ENCODE measurements around the gene LPCAT3. TPM values are rescaled to one million over a fixed set of nuclear protein-coding genes. Genes with fewer than 3 reads are reported as not detected.

Gene LPCAT3
- total and polyA plus RNA-seq, 2 of the 13 experiments (the other 11 are each of a cell fraction or from before 2014, with no cell fraction given): 44.5 to 64.3 TPM

- FAIRE-seq (no peak), ATAC-seq (no peak), DNase-seq (ENCODE audit: low spot score) (no peak)
- Histone ChIP-seq H3K9ac (ENCODE audit: insufficient read depth, low read depth, low read length) (no peak overlapping the region), H3K27ac (ENCODE audit: extremely low read length, insufficient read depth, low read length) (no peak overlapping the region), H3K4me3 (replicated peaks in 1 of 3; ENCODE audit: insufficient read depth in 1 of 3, low read depth in 2 of 3, low read length in 3 of 3) (no peak overlapping the region), H3K27me3 (ENCODE audit: control insufficient read depth in 1 of 2, insufficient read depth in 2 of 2, low read length in 2 of 2) (no peaks in the 10 kb centered on the region), H3K9me3 (ENCODE audit: low read length) (no peaks in the 10 kb centered on the region), H3K4me1 (ENCODE audit: insufficient read depth, low read length) (peaks cover 37% of the 10 kb centered on the region), H3K36me3 (replicated peaks in 1 of 2; ENCODE audit: control insufficient read depth in 1 of 2, insufficient read depth in 2 of 2, low read length in 2 of 2) (peaks cover 8 to 30% of the 10 kb centered on the region in 2 experiments), H2AFZ (ENCODE audit: low read length) (no peak overlapping the region), H3K4me2 (ENCODE audit: low read depth, low read length) (no peak overlapping the region), H4K20me1 (ENCODE audit: insufficient read depth, low read length) (no peaks in the 10 kb centered on the region), H3K79me2 (ENCODE audit: insufficient read depth, low read length) (peaks cover 11% of the 10 kb centered on the region)
- WGBS (ENCODE audit: low lambda C conversion rate): 92% methylated on average over 12 of the region's 14 CpGs
- no TSS peak for BruUV-seq (replicated peaks)
- in situ Hi-C loops (cut with HindIII; ENCODE audit: extremely low pct_ligation_motif_present, low pct_unique_long_range_greater_than_20kb) (no loop called here), intact Hi-C loops (cut with micrococcal nuclease; ENCODE audit: unreplicated experiment) (no loop called here)
- ChIA-PET CTCF (ENCODE audit: low intra/inter-chr PET ratio, low total read pairs) (no interaction called here), POLR2A (interaction anchor here (2.0 to 4.6 kb wide), 2 partner anchors 10 kb away, joined by 8 to 30 read pairs; no protein-coding TSS in a partner anchor)
- TF ChIP-seq HNF1A (IDR thresholded peaks at IDR 0.05; ENCODE audit: low read depth) (no peak), HNF1A (CRISPR knock-in tag; IDR thresholded peaks at IDR 0.05; ENCODE audit: borderline replicate concordance) (no peak), ZBED4 (CRISPR knock-in tag; IDR thresholded peaks at IDR 0.05; ENCODE audit: borderline replicate concordance) (no peak), SALL1 (CRISPR knock-in tag; IDR thresholded peaks at IDR 0.05) (no peak), GMEB2 (CRISPR knock-in tag; IDR thresholded peaks at IDR 0.05; ENCODE audit: low read depth) (no peak), DNMT3B (CRISPR knock-in tag; conservative IDR thresholded peaks at IDR 0.05) (no peak), ZNF430 (CRISPR knock-in tag; IDR thresholded peaks at IDR 0.05) (no peak), FOXO4 (CRISPR knock-in tag; conservative IDR thresholded peaks at IDR 0.05) (no peak), ISX (CRISPR knock-in tag; conservative IDR thresholded peaks at IDR 0.05) (no peak), MIER2 (CRISPR knock-in tag; IDR thresholded peaks at IDR 0.05) (no peak), ZNF672 (CRISPR knock-in tag; IDR thresholded peaks at IDR 0.05) (no peak), MIXL1 (CRISPR knock-in tag; IDR thresholded peaks at IDR 0.05) (no peak), ZMYM4 (CRISPR knock-in tag; IDR thresholded peaks at IDR 0.05) (no peak)
Observed at GRCh38 chr12:6935371-6936193, 82.7 kb downstream of the LPCAT3 start.

All from HepG2 (cell line).